ENCODE measurements around the gene LRRK1. TPM values are rescaled to one million over a fixed set of nuclear protein-coding genes. Genes with fewer than 3 reads are reported as not detected.
"Not testable (repeated sequence)": the region's sequence is repeated elsewhere in the genome, so short reads cannot be mapped to it uniquely, and the experiment has no call there.

LRRK1 gene
- total RNA-seq, 1 experiment from 2014 or later = 7.6 TPM

- ATAC-seq = no peak
- Mint-ChIP-seq H3K9me3 (peaks cover 31% of the 10 kb centered on the region), H3K36me3 (peaks cover 39% of the 10 kb centered on the region), H3K27ac (peak overlapping the region; percentile 98; the same call in 1 of the 2 replicates), H3K27me3 (ENCODE audit: low read depth) (peaks cover 17% of the 10 kb centered on the region), H3K4me1 (peaks cover 67% of the 10 kb centered on the region), H3K4me3 (no peak overlapping the region)
- ChIA-PET POLR2A (interaction anchor here (0.7 kb wide), 1 partner anchor 173 kb away, joined by 3 read pairs; no protein-coding TSS in a partner anchor), CTCF (interaction anchor here (0.7 to 6.5 kb wide), 4 partner anchors 17 to 186 kb away, joined by 3 to 53 read pairs (median 3); no protein-coding TSS in a partner anchor)
- no peak for DNase-seq (ENCODE audit: low spot score)
- TF ChIP-seq FOXJ3 (CRISPR knock-in tag; IDR thresholded peaks at IDR 0.05; ENCODE audit: borderline replicate concordance) (no peak), MYBL2 (CRISPR knock-in tag; IDR thresholded peaks at IDR 0.05) (no peak), MAX (CRISPR knock-in tag; IDR thresholded peaks at IDR 0.05) (no peak), JAZF1 (CRISPR knock-in tag; IDR thresholded peaks at IDR 0.05) (no peak), ZNF423 (CRISPR knock-in tag; IDR thresholded peaks at IDR 0.05) (no peak), GABPB1 (CRISPR knock-in tag; IDR thresholded peaks at IDR 0.05) (no peak), TCF7 (CRISPR knock-in tag; IDR thresholded peaks at IDR 0.05; ENCODE audit: low read depth) (no peak)
- TF ChIP-seq, protein P1, sequence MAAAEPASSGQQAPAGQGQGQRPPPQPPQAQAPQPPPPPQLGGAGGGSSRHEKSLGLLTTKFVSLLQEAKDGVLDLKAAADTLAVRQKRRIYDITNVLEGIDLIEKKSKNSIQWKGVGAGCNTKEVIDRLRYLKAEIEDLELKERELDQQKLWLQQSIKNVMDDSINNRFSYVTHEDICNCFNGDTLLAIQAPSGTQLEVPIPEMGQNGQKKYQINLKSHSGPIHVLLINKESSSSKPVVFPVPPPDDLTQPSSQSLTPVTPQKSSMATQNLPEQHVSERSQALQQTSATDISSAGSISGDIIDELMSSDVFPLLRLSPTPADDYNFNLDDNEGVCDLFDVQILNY (CRISPR knock-in tag; IDR thresholded peaks at IDR 0.05) = no peak
- TF ChIP-seq, protein P2, sequence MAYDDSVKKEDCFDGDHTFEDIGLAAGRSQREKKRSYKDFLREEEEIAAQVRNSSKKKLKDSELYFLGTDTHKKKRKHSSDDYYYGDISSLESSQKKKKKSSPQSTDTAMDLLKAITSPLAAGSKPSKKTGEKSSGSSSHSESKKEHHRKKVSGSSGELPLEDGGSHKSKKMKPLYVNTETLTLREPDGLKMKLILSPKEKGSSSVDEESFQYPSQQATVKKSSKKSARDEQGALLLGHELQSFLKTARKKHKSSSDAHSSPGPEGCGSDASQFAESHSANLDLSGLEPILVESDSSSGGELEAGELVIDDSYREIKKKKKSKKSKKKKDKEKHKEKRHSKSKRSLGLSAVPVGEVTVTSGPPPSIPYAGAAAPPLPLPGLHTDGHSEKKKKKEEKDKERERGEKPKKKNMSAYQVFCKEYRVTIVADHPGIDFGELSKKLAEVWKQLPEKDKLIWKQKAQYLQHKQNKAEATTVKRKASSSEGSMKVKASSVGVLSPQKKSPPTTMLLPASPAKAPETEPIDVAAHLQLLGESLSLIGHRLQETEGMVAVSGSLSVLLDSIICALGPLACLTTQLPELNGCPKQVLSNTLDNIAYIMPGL (CRISPR knock-in tag; IDR thresholded peaks at IDR 0.05) = no peak
These were observed 152.5 kb downstream of the LRRK1 start for GRCh38 chr15:101071651-101072050.

DNA sequence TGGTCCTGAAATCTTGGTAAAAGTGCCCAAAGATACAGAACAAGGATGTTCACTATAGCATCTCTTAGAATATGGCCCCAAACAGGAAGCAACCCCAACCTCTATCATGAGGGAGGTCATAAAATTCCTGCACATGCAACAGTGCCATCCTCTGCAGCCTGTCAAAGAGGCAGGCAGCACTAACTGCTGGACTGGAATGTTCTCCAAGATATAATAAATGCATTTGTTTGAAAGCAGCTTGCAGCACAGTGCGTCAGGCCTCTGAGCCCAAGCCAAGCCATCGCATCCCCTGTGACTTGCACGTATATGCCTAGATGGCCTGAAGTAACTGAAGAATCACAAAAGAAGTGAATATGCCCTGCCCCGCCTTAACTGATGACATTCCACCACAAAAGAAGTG lies 153.1 kb downstream of the LRRK1 start:
- H3K27ac Mint-ChIP-seq; DNase-seq (ENCODE audit: low spot score); H3K4me3 Mint-ChIP-seq; ATAC-seq; POLR2A ChIA-PET: not testable (repeated sequence)
- H3K4me1 Mint-ChIP-seq = peaks cover 67% of the 10 kb centered on the region
- peaks cover 17% of the 10 kb centered on the region for H3K27me3 Mint-ChIP-seq (ENCODE audit: low read depth)
- H3K9me3 Mint-ChIP-seq = peaks cover 31% of the 10 kb centered on the region
- CTCF ChIA-PET = interaction anchor here (1.1 to 6.5 kb wide), 2 partner anchors 19 to 64 kb away, joined by 3 to 53 read pairs; no protein-coding TSS in a partner anchor
- H3K36me3 Mint-ChIP-seq = peaks cover 39% of the 10 kb centered on the region

- Mint-ChIP-seq H3K4me3 (peak overlapping the region; percentile 2; the same call in 1 of the 2 replicates), H3K9me3 (peaks cover 23% of the 10 kb centered on the region), H3K27me3 (ENCODE audit: low read depth) (peaks cover 13% of the 10 kb centered on the region), H3K27ac (peak overlapping the region; percentile 99), H3K4me1 (peaks cover 60% of the 10 kb centered on the region), H3K36me3 (peaks cover 15% of the 10 kb centered on the region)
- peak; percentile 67 for ATAC-seq
- DNase-seq (ENCODE audit: low spot score); POLR2A ChIA-PET: not testable (repeated sequence)
- TF ChIP-seq TEAD1 (CRISPR knock-in tag; IDR thresholded peaks at IDR 0.05) = peak; percentile 64; the same call in 1 of the 2 replicates
- CTCF ChIA-PET = interaction anchor here (0.6 to 1.2 kb wide), 3 partner anchors 9 to 70 kb away, joined by 3 read pairs; no protein-coding TSS in a partner anchor
These were observed 158.9 kb downstream of the LRRK1 start for GRCh38 chr15:101077806-101078668.

DNA sequence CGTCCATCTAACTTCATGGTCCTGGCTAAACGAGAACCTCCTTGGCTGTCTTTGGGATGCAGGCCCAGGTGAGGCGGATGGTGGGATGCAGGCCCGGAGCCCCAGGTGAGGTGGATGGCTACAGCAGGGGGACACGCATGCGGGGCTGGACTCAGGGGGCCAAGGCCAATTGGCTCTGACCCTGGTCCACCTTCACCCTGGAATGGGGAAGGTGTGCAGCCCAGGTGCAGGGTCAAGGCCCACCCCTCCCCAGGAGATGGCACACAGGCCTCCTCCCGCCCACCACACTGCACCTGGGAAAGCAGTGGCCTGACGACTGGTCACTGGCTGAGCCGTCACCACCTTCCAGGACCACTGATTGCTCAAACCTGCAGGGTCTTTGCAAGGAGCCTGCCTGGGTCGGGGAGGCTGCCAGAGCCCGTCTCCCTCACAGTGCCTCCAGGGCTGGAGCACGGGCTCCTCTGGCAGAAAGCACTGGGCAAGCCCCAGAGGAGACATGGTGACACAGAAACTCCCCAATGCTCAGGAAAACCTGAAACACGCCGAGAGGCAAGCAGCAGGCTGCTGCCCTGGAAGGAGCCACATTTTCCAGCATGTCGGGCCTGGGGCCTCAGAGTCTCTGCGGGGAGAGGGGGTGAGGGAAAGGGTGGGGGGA lies 159.6 kb downstream of the LRRK1 start:
- peak; percentile 10 for ATAC-seq
- no peak for DNase-seq (ENCODE audit: low spot score)
- peaks cover 60% of the 10 kb centered on the region for H3K4me1 Mint-ChIP-seq
- H3K4me3 Mint-ChIP-seq = no peak overlapping the region
- peak overlapping the region; percentile 99 for H3K27ac Mint-ChIP-seq
- H3K27me3 Mint-ChIP-seq (ENCODE audit: low read depth) = peaks cover 7% of the 10 kb centered on the region
- H3K36me3 Mint-ChIP-seq = peaks cover 8% of the 10 kb centered on the region
- peaks cover 15% of the 10 kb centered on the region for H3K9me3 Mint-ChIP-seq
- POLR2A ChIA-PET = no interaction called here
- CTCF ChIA-PET = interaction anchor here (1.3 to 3.1 kb wide), 3 partner anchors 9 to 12 kb away, joined by 3 to 15 read pairs (median 4); no protein-coding TSS in a partner anchor
- TF ChIP-seq JUN (CRISPR knock-in tag; IDR thresholded peaks at IDR 0.05) (no peak), MYBL2 (CRISPR knock-in tag; IDR thresholded peaks at IDR 0.05) (no peak), GABPB1 (CRISPR knock-in tag; IDR thresholded peaks at IDR 0.05) (no peak), USF2 (CRISPR knock-in tag; IDR thresholded peaks at IDR 0.05) (no peak), NR3C1 (CRISPR knock-in tag; conservative IDR thresholded peaks at IDR 0.05; ENCODE audit: low read depth) (no peak), ZNF396 (CRISPR knock-in tag; IDR thresholded peaks at IDR 0.05; ENCODE audit: borderline replicate concordance) (no peak)
- TF ChIP-seq, protein P3, sequence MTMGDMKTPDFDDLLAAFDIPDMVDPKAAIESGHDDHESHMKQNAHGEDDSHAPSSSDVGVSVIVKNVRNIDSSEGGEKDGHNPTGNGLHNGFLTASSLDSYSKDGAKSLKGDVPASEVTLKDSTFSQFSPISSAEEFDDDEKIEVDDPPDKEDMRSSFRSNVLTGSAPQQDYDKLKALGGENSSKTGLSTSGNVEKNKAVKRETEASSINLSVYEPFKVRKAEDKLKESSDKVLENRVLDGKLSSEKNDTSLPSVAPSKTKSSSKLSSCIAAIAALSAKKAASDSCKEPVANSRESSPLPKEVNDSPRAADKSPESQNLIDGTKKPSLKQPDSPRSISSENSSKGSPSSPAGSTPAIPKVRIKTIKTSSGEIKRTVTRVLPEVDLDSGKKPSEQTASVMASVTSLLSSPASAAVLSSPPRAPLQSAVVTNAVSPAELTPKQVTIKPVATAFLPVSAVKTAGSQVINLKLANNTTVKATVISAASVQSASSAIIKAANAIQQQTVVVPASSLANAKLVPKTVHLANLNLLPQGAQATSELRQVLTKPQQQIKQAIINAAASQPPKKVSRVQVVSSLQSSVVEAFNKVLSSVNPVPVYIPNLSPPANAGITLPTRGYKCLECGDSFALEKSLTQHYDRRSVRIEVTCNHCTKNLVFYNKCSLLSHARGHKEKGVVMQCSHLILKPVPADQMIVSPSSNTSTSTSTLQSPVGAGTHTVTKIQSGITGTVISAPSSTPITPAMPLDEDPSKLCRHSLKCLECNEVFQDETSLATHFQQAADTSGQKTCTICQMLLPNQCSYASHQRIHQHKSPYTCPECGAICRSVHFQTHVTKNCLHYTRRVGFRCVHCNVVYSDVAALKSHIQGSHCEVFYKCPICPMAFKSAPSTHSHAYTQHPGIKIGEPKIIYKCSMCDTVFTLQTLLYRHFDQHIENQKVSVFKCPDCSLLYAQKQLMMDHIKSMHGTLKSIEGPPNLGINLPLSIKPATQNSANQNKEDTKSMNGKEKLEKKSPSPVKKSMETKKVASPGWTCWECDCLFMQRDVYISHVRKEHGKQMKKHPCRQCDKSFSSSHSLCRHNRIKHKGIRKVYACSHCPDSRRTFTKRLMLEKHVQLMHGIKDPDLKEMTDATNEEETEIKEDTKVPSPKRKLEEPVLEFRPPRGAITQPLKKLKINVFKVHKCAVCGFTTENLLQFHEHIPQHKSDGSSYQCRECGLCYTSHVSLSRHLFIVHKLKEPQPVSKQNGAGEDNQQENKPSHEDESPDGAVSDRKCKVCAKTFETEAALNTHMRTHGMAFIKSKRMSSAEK (CRISPR knock-in tag; IDR thresholded peaks at IDR 0.05; ENCODE audit: borderline replicate concordance) = no peak

Data from WTC11 (cell line).